ENCODE measurements around the gene LLGL2.

LLGL2 gene

GRCh38 chr17:75525806-75526554 lies 483 bp downstream of the LLGL2 start:
- in situ Hi-C loops (cut with MboI; ENCODE audit: low pct_unique_long_range_greater_than_20kb, low sequenced_read_pairs, unreplicated experiment), result no loop called here
- no peak for TF ChIP-seq CTCF (IDR thresholded peaks at IDR 0.05; ENCODE audit: extremely low read depth, insufficient read depth, missing control alignments)
- DNase-seq (ENCODE audit: low spot score), result peak; percentile 60

- in situ Hi-C loops (cut with MboI; ENCODE audit: low pct_unique_long_range_greater_than_20kb, low sequenced_read_pairs, unreplicated experiment), result no loop called here
- no peak for DNase-seq (ENCODE audit: low spot score)
- TF ChIP-seq CTCF (IDR thresholded peaks at IDR 0.05; ENCODE audit: extremely low read depth, insufficient read depth, missing control alignments), result no peak
Measured at GRCh38 chr17:75526555-75527270, 1.2 kb downstream of the LLGL2 start.

GRCh38 chr17:75530837-75531720 lies 5.6 kb downstream of the LLGL2 start:
- TF ChIP-seq CTCF (IDR thresholded peaks at IDR 0.05; ENCODE audit: extremely low read depth, insufficient read depth, missing control alignments), result no peak
- in situ Hi-C loops (cut with MboI; ENCODE audit: low pct_unique_long_range_greater_than_20kb, low sequenced_read_pairs, unreplicated experiment), result no loop called here
- DNase-seq (ENCODE audit: low spot score), result no peak

GRCh38 chr17:75531721-75532072 lies 6.2 kb downstream of the LLGL2 start:
- no peak for TF ChIP-seq CTCF (IDR thresholded peaks at IDR 0.05; ENCODE audit: extremely low read depth, insufficient read depth, missing control alignments)
- no peak for DNase-seq (ENCODE audit: low spot score)
- in situ Hi-C loops (cut with MboI; ENCODE audit: low pct_unique_long_range_greater_than_20kb, low sequenced_read_pairs, unreplicated experiment), result no loop called here

GRCh38 chr17:75535119-75535537 lies 9.6 kb downstream of the LLGL2 start:
- DNase-seq (ENCODE audit: low spot score), result peak; percentile 61
- no peak for TF ChIP-seq CTCF (IDR thresholded peaks at IDR 0.05; ENCODE audit: extremely low read depth, insufficient read depth, missing control alignments)
- in situ Hi-C loops (cut with MboI; ENCODE audit: low pct_unique_long_range_greater_than_20kb, low sequenced_read_pairs, unreplicated experiment), result no loop called here

- no peak for TF ChIP-seq CTCF (IDR thresholded peaks at IDR 0.05; ENCODE audit: extremely low read depth, insufficient read depth, missing control alignments)
- no peak for DNase-seq (ENCODE audit: low spot score)
- in situ Hi-C loops (cut with MboI; ENCODE audit: low pct_unique_long_range_greater_than_20kb, low sequenced_read_pairs, unreplicated experiment), result no loop called here
Measured at GRCh38 chr17:75535871-75536270, 10.4 kb downstream of the LLGL2 start.
